ENCODE data around the gene SMAD7.

SMAD7 gene, protein sequence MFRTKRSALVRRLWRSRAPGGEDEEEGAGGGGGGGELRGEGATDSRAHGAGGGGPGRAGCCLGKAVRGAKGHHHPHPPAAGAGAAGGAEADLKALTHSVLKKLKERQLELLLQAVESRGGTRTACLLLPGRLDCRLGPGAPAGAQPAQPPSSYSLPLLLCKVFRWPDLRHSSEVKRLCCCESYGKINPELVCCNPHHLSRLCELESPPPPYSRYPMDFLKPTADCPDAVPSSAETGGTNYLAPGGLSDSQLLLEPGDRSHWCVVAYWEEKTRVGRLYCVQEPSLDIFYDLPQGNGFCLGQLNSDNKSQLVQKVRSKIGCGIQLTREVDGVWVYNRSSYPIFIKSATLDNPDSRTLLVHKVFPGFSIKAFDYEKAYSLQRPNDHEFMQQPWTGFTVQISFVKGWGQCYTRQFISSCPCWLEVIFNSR

DNA sequence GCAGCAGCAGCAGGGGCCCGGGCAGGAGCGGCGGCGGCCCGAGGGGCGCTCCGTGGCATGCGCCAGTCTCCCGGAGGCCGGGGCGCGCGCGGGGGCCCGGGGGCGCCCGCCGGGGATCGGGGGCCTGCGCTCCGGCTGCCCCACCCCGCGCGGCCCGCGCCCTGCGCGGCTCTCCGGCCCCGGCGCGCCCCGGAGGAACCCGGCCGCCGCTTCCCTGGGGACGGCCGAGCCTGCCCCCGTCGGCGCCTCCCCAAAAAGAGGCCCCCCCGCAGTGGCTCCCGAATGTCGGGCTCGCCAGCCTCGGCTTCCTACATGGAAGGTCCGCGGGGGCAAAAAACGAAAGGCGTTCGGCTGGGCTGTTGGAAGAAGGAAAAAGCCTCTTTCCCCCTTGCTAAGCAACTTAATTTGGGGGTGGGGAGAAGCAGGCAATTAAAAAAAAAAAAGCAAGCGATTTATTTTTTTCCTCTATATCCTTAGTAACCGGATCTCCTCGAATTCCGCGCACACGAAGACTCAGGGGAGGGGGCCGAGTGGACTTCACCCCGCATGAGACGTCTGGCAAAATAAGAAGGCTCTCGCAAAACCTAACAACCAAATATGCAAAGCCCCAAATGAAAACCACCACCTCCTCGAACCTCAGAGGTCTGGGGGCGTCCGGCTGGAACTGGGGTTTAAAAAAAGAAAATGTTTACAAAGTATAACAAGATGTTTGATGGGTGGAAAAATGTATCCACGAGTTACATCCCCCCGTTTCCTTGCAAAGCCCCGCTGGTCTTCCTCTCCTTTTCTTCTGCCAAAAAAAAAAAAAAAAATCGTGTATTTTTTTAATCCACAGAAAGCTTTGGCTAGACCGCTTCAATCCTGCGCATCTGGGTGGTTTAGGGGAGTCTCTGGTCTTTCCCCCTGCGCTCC is at the start of gene SMAD7:
TSS of gene SMAD7 (minus strand) at position 430 of the 912 bp plus-strand sequence. CDS start 541 bp downstream, outside the sequence.
- in situ Hi-C loops (cut with MboI; ENCODE audit: low sequenced_read_pairs) = no loop called here

DNA sequence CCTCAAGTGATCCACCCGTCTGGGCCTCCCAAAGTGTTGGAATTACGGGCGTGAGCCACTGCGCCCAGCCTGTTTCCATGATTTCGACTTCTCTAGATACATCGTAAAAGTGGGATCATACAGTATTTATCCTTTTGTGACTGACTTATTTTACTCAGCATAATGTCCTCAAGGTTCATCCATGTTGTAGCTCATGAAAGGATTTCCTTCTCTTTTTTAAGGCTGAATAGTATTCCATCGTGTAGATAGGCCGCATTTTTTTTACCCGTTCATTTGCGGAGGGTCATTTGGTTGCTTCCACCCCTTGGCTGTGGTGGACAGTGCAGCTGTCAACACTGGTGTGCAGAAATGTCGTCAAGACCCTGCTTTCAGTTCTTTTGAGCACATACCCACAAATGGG is 48.8 kb upstream of the SMAD7 start:
- in situ Hi-C loops (cut with MboI; ENCODE audit: low sequenced_read_pairs) = no loop called here

DNA sequence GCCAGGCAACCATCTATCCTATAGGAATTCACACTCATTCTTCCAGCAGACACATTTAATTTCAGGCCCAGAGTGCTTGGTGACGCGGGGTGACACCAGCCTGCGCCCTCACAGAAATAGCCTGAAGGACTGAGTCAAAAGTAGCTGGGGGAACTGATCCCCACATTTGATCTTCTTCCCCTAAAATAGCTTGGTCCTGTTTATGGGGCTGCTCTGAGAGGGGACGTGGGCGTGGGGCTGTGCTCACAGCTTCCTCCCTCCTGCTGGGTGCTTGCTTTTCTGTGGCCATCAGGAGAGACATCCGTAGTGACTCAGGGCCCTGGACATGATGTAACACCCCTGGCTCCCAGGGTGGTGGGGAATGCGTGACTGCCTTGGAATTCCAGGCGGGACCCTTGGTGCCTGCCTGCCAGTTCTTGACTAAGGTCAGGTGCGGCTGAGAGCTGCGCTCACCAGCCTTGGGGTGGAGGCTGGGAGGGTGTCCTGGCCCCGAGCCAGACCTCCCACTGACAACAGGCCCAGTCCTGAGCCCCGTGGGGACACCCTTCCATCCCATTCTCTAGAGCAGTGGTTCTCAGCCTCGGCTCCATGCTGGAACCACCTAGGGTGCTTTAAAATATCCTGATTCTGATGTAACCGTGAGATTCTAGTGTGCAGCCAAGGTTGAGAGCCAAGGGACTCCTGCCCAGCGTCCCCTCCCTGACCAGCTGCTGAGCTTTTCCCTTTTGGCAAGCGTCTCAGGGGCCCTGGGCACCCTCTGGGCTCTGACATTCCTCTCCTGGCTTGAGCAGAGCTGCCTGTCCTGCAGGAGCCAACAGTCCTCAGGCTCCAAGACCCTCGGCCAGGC is 47.4 kb upstream of the SMAD7 start:
- in situ Hi-C loops (cut with MboI; ENCODE audit: low sequenced_read_pairs) = no loop called here

DNA sequence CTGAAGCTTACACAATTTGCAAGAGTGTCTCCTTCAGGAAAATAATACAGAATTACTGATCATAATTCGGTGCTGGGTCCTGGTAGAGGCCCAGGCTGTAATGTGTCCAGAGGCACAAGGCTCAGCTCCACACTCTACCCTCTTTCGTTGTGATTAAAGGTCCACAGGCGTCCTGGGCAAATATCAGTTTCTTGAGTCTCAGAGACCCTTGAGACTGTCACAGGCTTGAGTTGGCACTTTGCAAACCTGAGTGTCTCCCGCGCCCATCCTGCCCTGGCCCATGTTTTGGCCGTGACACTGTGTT is 46.9 kb upstream of the SMAD7 start:
- in situ Hi-C loops (cut with MboI; ENCODE audit: low sequenced_read_pairs) = no loop called here

DNA sequence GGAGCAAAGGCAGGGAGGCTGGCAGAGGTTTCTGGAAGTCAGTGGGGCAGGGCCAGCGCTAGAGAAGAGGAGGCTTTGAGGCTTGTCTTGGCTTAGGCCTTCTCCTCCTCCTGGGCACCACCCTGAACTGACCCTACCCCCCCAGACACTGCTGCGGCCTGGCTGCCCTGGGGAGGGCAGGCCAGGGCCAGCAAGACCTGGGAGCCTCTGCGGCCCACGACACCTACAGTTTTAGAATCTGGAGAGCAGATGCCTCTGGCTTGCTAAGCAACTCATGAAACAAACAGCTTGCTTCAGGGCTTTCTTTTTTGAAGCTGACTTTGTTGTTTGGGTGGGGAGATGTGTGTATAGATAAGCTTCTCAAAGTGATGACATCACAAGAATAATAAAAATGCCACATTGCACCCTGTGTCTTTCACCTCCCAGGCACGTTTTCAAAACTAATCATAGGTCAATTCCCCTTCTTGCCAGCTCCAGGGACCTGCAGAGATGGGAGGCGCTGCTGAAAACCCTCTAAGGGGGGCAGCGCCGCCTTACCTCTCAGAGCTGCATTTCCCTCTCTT is 46.2 kb upstream of the SMAD7 start:
- in situ Hi-C loops (cut with MboI; ENCODE audit: low sequenced_read_pairs) = no loop called here

DNA sequence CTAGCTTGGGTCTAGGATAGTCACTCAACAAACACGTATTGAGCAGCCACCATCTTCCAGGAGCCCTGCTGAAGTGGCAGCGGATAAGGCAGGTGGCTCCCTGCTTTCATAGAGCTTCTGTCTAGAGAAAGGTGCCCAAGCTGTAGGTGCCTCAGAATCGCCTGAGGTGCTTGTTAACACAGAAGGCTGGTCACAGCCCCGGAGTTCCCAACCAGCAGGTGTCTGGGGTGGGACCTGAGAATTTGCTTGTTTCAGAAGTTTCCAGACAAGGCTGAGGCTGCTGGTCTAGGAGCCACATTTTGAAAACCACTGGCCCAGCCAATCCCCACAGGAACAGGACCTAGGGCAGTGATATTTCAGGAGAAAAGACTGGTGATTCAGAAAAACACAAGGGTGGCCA is 45.3 kb upstream of the SMAD7 start:
- in situ Hi-C loops (cut with MboI; ENCODE audit: low sequenced_read_pairs) = no loop called here

DNA sequence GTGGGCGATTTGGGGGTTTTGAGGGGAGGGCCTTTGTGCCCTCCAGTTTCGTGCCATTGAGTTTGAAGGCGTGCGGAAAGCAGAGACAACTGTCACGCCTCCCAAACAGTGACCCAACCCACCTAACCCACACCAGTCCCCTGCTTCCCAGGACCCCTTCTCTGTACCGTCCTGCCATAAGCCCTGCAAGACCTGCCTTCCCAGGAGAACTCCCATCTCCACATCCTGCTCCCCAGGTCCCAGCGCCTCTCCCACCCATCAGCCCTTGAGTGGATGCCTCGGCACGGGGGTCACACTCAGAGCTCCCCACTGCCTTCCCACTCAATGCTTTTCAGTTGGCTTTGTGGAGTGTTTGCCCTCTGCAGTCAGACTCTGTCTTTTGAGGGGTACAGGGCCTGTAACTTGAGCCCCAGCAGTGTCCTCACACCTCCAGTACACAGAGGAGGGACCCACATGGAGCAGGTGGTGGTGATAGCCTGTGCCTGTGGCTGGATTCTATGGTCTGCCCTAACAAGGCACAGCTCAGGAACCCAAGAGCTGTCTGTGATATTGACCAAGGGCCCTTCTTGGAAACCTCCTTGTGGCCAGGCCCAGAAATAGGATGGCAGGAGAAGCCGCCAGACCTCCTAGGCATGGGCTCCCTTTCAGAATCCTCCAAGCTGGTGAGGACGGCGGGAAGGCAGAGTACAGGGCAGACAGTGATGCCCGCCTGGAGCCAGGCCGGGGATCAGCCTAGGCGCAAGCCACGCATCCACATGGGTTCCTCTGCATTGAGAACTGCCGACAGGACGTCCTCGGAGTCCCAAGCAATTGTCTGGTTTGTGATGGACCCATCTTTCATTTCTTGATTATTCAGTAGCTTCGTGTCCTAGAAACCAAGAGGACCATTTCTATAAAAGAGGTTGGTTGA is 44.4 kb upstream of the SMAD7 start:
- in situ Hi-C loops (cut with MboI; ENCODE audit: low sequenced_read_pairs) = no loop called here

DNA sequence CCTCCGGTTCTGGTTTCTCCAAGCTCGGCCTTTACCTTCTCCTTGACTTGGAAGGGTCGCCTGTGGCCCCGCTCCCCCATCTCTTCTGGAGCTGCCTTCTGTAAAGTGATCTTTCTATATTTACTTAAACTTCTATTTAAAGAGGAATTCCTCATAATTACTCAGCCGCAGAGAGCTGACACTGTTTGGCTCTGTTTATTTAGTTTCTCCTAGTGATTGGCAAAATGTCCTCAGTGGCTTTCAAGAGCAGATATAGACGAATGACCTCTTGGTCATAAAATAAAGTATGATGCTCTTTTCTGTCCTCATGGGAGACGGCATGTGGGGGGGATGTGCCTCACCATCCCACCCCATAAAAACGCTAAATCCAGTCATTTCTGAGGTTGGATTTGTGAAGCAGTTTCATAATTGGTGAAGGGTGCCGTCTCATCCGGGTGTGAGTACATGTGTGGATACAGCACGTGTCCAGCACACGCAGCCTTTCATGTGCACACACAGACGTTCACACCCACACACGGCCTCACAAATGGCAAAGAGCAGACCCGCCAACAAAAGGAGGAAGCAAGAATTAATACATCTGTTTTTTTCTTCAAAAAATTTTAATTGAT is 43.4 kb upstream of the SMAD7 start:
- in situ Hi-C loops (cut with MboI; ENCODE audit: low sequenced_read_pairs) = no loop called here

DNA sequence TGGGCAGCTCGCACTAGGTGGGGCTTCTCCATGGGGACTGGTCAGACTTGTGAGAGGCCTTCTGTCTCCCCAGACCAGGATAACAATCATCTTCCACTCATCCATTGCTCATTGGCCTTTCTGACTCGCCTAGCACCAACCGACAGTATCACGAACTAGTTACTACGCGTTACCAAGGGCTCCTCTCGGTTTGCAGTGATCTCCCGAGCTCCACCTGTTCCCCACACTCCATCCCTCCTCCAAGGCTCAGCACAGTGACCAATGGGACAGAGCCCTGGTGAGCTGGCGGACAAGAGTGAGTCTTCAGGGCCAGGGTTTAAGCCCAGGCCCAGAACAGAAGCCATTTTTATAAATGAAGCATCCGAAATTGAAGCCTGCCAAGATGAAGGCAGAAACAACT is 42.8 kb upstream of the SMAD7 start:
- in situ Hi-C loops (cut with MboI; ENCODE audit: low sequenced_read_pairs) = no loop called here

DNA sequence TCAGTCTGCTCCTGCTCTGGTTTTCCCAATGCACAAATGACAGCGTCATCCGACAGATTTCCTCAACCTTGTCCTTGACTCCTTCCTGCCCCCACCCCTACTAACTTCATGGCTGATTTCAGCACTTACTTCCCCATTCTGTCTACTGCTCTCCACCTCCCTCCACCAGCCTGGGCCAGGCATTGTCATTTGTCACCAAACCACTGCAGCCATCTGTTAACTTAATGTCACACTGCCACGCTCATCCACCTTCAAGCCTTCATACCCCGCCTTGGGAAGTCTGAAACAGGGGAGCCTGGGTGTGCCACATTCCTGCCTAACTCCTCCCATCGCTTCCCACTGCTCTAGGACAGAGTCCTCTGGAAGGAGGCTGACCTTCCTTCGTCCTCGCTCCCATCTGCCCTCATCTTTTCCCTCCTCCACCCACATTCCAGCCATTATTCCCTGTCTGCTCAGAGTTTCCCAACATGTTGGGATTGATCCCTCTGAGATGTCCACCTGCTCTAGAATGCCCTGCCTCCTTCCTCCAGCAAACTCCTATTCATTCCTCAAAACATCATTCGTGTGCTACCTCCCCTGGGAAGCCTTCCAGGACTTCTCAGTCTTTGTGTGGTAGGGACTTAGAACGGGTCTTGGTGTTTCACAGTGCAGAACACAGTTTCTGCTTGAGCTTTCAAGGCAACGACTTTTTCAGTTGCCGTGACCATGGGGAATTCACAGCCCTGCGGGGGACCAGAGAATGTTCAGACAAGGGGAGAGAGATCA is 42.2 kb upstream of the SMAD7 start:
- in situ Hi-C loops (cut with MboI; ENCODE audit: low sequenced_read_pairs) = no loop called here

DNA sequence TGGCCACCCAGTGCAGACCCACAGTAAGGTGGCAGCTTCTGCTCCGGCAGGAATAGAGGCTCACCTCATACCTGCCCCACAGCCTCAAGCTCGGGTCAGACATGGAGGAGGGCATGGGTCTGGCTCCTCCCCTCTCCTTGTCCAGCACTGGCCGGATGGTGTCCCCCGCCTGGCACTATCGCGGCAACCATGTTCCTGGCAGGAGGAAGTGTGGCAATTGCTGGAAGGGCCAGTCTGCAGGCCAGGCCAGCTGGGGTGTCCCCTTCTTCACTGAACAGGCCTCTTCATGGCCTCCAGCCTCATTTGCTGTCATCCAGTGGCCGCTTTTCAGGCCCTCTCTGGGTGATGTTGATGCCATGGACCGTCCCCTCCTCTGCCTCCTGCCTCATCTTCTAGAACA is 41.4 kb upstream of the SMAD7 start:
- in situ Hi-C loops (cut with MboI; ENCODE audit: low sequenced_read_pairs) = no loop called here

DNA sequence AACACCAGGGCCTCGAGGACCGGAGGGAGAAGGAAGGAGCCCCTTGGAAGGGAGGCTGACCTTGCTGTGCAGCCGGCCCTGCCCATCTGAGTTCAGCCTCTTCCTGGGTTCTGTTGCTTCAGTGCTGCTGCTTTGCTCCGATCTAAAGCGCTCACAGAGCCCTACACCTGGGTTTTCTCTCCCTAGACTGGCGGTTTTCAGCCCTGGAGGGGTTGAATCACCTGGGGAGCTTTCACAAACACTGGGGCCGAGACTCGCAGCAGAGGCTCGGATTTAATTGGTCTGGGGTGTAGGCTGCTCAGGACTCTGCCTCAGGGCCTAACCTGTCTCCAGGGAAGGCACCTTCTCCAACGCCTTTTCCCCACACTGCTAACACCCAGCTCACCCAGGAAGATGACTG is 40.9 kb upstream of the SMAD7 start:
- in situ Hi-C loops (cut with MboI; ENCODE audit: low sequenced_read_pairs) = no loop called here

DNA sequence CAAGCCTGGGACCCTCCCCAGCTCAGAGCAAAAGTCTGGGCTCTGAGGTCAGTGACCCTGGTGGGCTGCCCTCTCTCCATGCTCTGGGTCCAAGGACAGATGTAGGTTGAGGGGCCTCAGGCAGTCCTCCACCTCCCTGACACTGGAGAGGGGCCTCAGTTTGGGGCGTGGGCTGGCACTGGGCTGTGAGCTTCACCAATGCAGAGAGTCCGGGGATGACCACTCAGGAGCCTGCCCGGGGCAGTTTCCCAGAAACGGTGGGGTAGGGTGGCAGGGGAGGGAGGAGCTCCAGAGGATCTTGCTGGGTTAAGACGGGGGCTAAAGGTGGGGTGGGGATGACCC is 40.5 kb upstream of the SMAD7 start:
- in situ Hi-C loops (cut with MboI; ENCODE audit: low sequenced_read_pairs) = no loop called here

DNA sequence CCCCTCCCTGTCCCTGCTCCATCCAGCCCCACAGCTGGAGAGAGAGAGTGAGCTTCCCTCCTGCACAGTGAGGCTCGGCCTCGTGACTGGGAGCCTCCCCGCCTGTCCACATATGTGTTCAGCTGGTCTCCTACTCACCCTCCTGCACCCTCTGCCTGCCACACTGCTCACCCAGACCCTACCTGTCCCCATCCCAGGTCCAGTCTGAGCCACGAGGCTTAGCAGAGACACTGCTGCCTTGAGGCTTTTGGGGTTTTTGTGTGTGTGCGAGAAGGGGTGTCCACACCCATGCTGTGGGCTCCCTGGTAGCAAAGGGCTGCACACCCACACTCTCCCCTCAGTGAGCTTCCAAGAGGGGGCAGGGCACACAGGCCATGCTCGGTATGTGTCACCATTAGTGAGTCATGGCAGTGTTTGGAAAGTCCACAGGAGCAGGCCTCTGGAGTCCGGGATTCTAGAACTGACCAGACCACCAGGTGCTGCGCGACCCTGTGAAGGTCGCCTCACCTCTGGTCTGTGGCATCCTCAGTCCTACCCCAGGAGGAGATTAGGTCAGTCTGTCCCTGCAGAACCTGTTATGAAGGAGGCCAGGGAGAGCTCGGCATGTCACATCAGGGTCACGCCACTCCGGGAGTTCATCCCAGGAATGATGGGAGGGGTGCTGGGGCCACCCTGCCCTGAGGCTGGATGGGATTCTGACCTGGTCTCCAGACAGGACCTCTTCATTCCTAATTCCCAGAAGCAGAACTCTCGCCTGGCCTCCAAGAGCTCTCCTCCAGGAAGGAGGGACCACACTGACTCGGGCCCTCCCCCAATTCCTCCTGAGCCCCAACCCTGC is 39.9 kb upstream of the SMAD7 start:
- in situ Hi-C loops (cut with MboI; ENCODE audit: low sequenced_read_pairs) = no loop called here

DNA sequence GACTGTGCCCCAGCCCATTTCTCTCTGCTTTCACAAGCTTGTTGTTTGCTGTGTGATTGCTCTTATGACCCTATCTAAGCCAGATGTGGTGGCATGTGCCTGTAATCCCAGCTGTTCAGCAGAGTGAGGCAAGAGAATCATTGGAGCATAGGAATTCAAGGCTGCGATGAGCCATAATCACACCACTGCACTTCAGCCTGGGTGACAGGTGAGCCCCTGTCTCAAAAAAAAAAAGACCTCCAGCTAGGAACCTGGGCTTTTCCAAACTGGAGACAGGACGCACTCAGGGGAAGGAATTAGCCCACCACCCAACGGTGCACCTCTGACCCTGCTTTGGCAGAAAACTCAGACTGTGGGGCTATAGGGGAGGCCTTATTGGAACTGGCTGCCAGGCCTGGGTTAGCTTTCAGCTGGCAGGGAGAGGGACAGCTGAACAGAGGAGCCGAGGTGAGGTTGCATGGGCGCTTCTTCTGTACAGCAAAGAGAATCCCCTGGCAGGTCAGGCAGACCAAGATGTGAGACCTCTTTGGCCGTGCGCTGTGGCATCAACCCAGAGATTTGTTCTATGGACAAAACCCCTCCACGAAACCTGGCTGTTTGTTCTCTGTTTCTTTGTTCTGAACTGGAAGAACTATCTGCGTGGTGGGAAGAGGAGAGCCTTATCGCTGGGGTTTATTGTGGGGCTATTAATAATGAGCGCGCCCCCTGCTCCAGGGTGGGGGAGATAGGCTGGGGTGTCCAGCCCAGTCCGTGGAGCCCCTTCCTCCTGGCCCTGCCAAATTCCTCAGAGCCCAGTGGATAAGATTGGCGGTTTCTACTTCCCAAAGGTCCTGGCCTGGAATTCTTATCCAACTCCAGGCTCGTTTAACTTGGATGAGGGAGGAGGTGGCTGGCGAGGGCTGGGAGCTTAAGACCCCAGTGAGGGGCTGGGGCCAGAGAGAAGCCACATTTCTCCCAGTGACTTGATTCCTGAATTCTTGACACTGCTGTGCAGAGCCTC is 38.8 kb upstream of the SMAD7 start:
- in situ Hi-C loops (cut with MboI; ENCODE audit: low sequenced_read_pairs) = no loop called here

DNA sequence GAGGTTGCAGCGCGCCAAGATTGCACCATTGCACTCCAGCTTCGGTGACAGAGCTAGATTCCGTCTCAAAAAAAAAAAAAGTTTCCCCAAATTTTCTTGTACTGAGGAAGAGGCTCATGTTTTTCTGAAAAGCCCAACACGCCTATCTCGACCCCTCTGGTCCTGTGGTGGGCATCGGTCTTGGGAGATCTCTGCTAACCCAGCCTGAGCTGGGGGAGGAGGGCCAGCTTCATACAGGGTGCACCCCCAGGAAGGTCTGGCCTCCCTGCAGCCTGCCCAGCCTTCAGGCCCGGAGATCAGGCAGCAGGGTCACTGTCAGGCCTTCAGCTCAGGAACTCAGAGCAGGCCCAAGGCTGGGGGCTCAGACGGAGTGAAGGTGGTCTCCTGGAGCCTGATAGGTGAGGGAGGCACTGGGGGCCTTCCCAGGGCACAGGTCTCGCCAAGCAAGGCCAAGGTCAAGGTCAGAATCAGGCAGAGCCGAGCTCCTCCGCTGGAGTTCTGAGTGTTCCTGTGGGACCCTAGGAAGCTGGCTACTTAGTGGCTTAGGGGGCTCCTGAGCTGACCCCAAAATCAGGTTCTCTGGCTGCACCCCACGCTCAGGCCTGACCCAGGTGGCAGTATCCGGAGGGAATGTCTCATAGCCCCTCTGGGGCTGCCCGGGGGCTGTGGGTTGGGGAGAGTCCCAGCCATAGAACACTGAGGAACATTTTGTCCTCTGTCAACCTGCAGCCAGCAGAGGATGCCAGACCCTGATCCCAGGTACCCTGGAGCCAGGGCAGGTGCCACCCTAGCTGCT is 37.9 kb upstream of the SMAD7 start:
- in situ Hi-C loops (cut with MboI; ENCODE audit: low sequenced_read_pairs) = no loop called here
